Retinal pigment epithelial cell (primary cell): Measurements from ENCODE around the gene KHK.

Experiments
- DNase-seq: peaks from one replicate; pipeline ENCODE4 v3.0.0-alpha.2; 2010; ENCODE audit warnings: low read depth
- H3K4me3 ChIP-seq: 2 replicates; pipeline ENCODE4 v1.5.1; 2011; ENCODE audit warnings: mild to moderate bottlenecking, low read length, control low read depth, moderate library complexity
- CTCF ChIP-seq: conservative IDR thresholded peaks from 2 replicates; pipeline ENCODE4 v1.5.1; 2011; ENCODE audit warnings: low read depth, low read length, control low read depth, inconsistent platforms

The KHK gene

GRCh38 chr2:27138111-27138510, 51.5 kb downstream of the KHK start:
- no peak for DNase-seq
- H3K4me3 ChIP-seq: no peak overlapping the region
- TF ChIP-seq CTCF: no peak

- no peak for DNase-seq
- no peak for TF ChIP-seq CTCF
- no peak within 1 kb of the TSS for H3K4me3 ChIP-seq
Observed at GRCh38 chr2:27139310-27139709, 52.7 kb downstream of the KHK start, which contains the start of gene PRR30. Gene PRR30, minus strand, starts transcription at chr2:27139410. Its CDS starts 1,081 bp downstream, at chr2:27138329.

GRCh38 chr2:27143285-27143684, 56.7 kb downstream of the KHK start:
- no peak for TF ChIP-seq CTCF
- no peak overlapping the region for H3K4me3 ChIP-seq
- DNase-seq: no peak

GRCh38 chr2:27145682-27146081, 59.1 kb downstream of the KHK start:
- no peak overlapping the region for H3K4me3 ChIP-seq
- DNase-seq: no peak
- no peak for TF ChIP-seq CTCF

GRCh38 chr2:27147935-27148334, 61.4 kb downstream of the KHK start:
- no peak for DNase-seq
- H3K4me3 ChIP-seq: no peak overlapping the region
- TF ChIP-seq CTCF: no peak

- no peak for DNase-seq
- TF ChIP-seq CTCF: no peak
- H3K4me3 ChIP-seq: no peak within 1 kb of the TSS
Observed at GRCh38 chr2:27148801-27149439, 62.3 kb downstream of the KHK start, which contains the start of gene TCF23. Gene TCF23, plus strand, starts transcription at chr2:27149004. Its CDS starts 130 bp downstream, at chr2:27149134.
